Stimulated activated CD8-positive, alpha-beta memory T cell treated with anti-CD3 and anti-CD28 coated beads, Interleukin-7, amount 100 ng/mL, for 4 hours (primary cell): ENCODE data around the gene ILK.

Source experiments
- DNase-seq, 2 donors: peaks; one replicate each; pipeline ENCODE4 v3.0.0-alpha.2; 2020; ENCODE audit warnings: low read depth in 2 of 2

Gene ILK

DNA sequence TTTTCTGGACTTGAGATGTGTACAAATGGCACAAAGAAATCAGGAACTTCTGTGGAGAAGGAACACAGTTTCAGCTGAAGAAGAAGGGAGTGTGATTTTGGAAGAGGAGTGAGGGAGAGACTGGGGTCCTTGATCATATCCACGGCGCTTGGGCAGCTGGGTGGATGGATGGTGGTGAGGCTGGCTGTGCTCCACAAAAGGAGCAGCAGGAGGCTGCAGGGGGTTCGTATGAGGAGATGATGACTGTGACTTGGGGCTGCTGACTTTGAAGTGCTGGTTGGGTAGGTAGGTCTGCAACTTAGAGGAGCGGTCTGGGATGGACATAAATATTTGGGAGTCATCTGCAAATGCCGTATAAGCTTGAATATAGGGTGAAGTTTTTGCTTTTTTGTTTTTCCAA lies 53.4 kb downstream of the ILK start:
- DNase-seq, result no peak

DNA sequence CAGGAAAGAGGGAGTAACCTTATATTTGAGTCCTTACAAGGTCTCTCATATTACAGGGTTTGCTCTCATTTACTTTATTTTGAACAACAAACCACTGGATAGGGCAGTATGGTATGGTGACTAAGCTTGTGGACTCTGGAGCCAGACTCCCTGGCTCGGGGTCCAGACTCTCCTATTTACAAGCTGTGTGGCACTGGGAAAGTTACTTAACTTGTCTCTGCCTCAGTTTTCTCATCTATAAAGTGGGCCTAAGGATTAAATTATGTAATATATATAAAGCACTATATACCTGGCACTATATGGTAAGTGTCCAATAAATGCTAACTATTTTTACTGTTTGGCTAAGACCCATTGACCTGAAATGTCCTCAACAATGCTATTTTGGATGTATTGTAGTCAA lies 53.8 kb downstream of the ILK start:
- no peak for DNase-seq

DNA sequence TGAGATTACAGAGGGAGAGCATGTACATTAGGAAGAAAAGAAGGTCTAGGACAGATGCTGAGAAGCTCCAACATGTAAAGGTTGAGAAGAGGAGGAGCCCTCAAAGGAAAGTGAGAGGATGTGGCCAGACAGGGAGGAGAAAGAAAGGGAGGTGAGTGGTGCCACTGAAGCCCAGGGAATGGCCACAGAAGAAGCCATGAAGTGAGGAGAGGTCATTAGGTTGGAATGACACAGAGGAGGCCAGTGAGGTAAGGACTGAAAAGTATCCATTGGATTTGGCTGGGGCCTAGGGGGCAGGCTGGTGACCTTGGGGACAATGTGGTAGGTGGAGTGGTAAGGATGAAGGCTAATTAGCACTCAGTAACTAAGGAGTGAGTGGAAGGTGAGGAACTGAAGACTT lies 55.1 kb downstream of the ILK start:
- no peak for DNase-seq
